CD14-positive monocyte (primary cell): ENCODE results near the gene MBD5. TPM values are rescaled to one million over a fixed set of nuclear protein-coding genes. Genes with fewer than 3 reads are reported as not detected.

Experiments used
- DNase-seq, 3 donors: peaks; one replicate each; pipeline ENCODE4 v3.0.0-alpha.2; 2011 to 2022
- H2AFZ ChIP-seq: 2 replicates; pipeline ENCODE4 v1.6.0; 2012; ENCODE audit warnings: mild to moderate bottlenecking, low read depth, low read length, inconsistent platforms; ENCODE audit not compliant: insufficient read depth, poor library complexity, severe bottlenecking
- H3K27ac ChIP-seq, 2 donors: 1 replicate in 1 of 2; 2 replicates in 1 of 2; pipeline ENCODE4 v1.5.1; 2012 to 2013; ENCODE audit warnings: low read length in 2 of 2, control low read depth in 1 of 2, inconsistent platforms in 1 of 2, low read depth in 1 of 2, mild to moderate bottlenecking in 1 of 2
- H3K27me3 ChIP-seq, 2 donors: one replicate each; pipeline versions ENCODE4 v1.6.0 to v1.6.1; 2011 to 2013; ENCODE audit warnings: low read length in 2 of 2; ENCODE audit not compliant: control insufficient read depth in 2 of 2, insufficient read depth in 2 of 2
- H3K36me3 ChIP-seq, 2 donors: replicated peaks in 1 of 2; 1 replicate in 1 of 2; 2 replicates in 1 of 2; pipeline versions ENCODE4 v1.5.1 to v1.6.1; 2012 to 2013; ENCODE audit warnings: low read length in 2 of 2, control low read depth in 1 of 2, inconsistent platforms in 1 of 2, mild to moderate bottlenecking in 1 of 2; ENCODE audit not compliant: insufficient read depth in 2 of 2, control insufficient read depth in 1 of 2
- H3K4me1 ChIP-seq, 2 donors: 1 replicate in 1 of 2; 2 replicates in 1 of 2; pipeline versions ENCODE4 v1.5.1 to v1.6.1; 2012 to 2013; ENCODE audit warnings: low read length in 2 of 2, control low read depth in 1 of 2, inconsistent platforms in 1 of 2, mild to moderate bottlenecking in 1 of 2, moderate library complexity in 1 of 2; ENCODE audit not compliant: insufficient read depth in 2 of 2, control insufficient read depth in 1 of 2
- H3K4me2 ChIP-seq: replicated peaks from 2 replicates; pipeline ENCODE3; 2012; ENCODE audit warnings: low read length, moderate library complexity, mild to moderate bottlenecking; ENCODE audit not compliant: poor library complexity, severe bottlenecking; ENCODE audit errors: extremely low read depth
- H3K4me3 ChIP-seq, 3 experiments: fragments of 200-600 bp in 1 of 3; sonication (generic) in 1 of 3; replicated peaks in 1 of 3; 1 replicate in 2 of 3; 2 replicates in 1 of 3; pipeline ENCODE4 v1.5.1; 2011 to 2013; ENCODE audit warnings: low read length in 3 of 3, mild to moderate bottlenecking in 3 of 3, control low read depth in 2 of 3, low read depth in 2 of 3, inconsistent platforms in 1 of 3, moderate library complexity in 1 of 3
- H3K79me2 ChIP-seq: 2 replicates; pipeline ENCODE4 v1.6.0; 2012; ENCODE audit warnings: mild to moderate bottlenecking, control low read depth, inconsistent platforms, low read length, moderate library complexity; ENCODE audit not compliant: insufficient read depth
- H3K9ac ChIP-seq: 2 replicates; pipeline ENCODE4 v1.6.0; 2017; ENCODE audit warnings: low read length, mild to moderate bottlenecking; ENCODE audit not compliant: insufficient read depth, poor library complexity, severe bottlenecking
- H3K9me3 ChIP-seq, 2 donors: replicated peaks in 1 of 2; 1 replicate in 1 of 2; 2 replicates in 1 of 2; pipeline versions ENCODE4 v1.5.1 to v1.6.1; 2012 to 2013; ENCODE audit warnings: low read length in 2 of 2, control low read depth in 1 of 2; ENCODE audit not compliant: control insufficient read depth in 1 of 2, insufficient read depth in 1 of 2
- H4K20me1 ChIP-seq: 2 replicates; pipeline ENCODE4 v1.6.0; 2012; ENCODE audit warnings: mild to moderate bottlenecking, low read length, control low read depth, moderate library complexity; ENCODE audit not compliant: insufficient read depth
- H3K27ac Mint-ChIP-seq, 7 donors: one replicate each; pipeline ENCODE4 v1.8.0; 2020; ENCODE audit warnings: mild to moderate bottlenecking in 7 of 7, mixed read lengths in 7 of 7, moderate library complexity in 6 of 7, inconsistent platforms in 2 of 7
- H3K27me3 Mint-ChIP-seq, 3 donors: one replicate each; pipeline ENCODE4 v1.8.0; 2021 to 2022; ENCODE audit warnings: low read depth in 3 of 3, mild to moderate bottlenecking in 3 of 3, mixed read lengths in 3 of 3, moderate library complexity in 3 of 3, inconsistent platforms in 1 of 3
- H3K36me3 Mint-ChIP-seq, 2 donors: one replicate each; pipeline ENCODE4 v1.8.0; 2020; ENCODE audit warnings: mixed read lengths in 2 of 2, inconsistent platforms in 1 of 2, mild to moderate bottlenecking in 1 of 2
- H3K4me1 Mint-ChIP-seq: one replicate; pipeline ENCODE4 v1.8.0; 2020; ENCODE audit warnings: mild to moderate bottlenecking, mixed read lengths
- H3K4me3 Mint-ChIP-seq, 2 donors: one replicate each; pipeline ENCODE4 v1.8.0; 2020; ENCODE audit warnings: mild to moderate bottlenecking in 2 of 2, mixed read lengths in 2 of 2, moderate library complexity in 1 of 2
- H3K9me3 Mint-ChIP-seq, 7 donors: one replicate each; pipeline ENCODE4 v1.8.0; 2020 to 2022; ENCODE audit warnings: mixed read lengths in 7 of 7, mild to moderate bottlenecking in 6 of 7, moderate library complexity in 6 of 7, inconsistent platforms in 2 of 7
- CTCF ChIP-seq: fragments of 200-600 bp; IDR thresholded peaks from one replicate; pipeline ENCODE4 v1.8.0; 2022; ENCODE audit warnings: antibody characterized with exemption, mild to moderate bottlenecking
- WGBS: methylation state at CpG from one replicate; pipeline ENCODE4 v1.1.5; 2013; ENCODE audit warnings: missing lambda C conversion rate; ENCODE audit not compliant: insufficient coverage; 5-methylcytosine and 5-hydroxymethylcytosine counted together
- intact Hi-C, 2 donors: fragments of 100-400 bp; cut with micrococcal nuclease; formaldehyde crosslinking; loops; one replicate each; pipeline versions ENCODE4 v1.15.0 to v1.15.1; 2023
- polyA plus RNA-seq, 3 donors: library from polyadenylated mRNA; depleted of rRNA in 1 of 3; unstranded in 2 of 3; stranded (reverse) in 1 of 3; fragments of 300-500 nt in 2 of 3; fragments of >200 nt in 1 of 3; fragmentation: Illumina TruSeq in 2 of 3; gene quantifications; 1 replicate in 2 of 3; 2 replicates in 1 of 3; pipeline ENCODE4 v1.2.3, GENCODE V29; 2012 to 2021

MBD5 gene
- polyA plus RNA-seq, 3 donors: 2.3 to 5.7 (median 3.5) TPM

DNA sequence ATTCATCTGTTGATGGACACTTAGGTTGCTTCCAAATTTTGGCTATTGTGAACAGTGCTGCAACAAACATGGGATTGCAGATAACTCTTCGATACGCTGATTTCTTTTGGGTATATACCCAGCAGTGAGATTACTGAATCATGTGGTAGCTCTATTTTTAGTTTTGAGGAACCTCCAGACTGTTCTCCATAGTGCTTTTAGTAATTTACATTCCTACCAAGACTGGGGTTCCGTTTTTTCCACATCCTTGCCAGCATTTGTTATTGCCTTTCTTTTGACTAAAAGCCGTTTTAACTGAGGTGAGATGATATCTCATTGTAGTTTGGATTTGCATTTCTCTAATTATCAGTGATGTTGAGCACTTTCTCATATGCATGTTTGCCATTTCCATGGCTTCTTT, 200.3 kb downstream of the MBD5 start:
- Mint-ChIP-seq H3K4me3 (no peak overlapping the region), H3K27me3 (no peaks in the 10 kb centered on the region), H3K36me3 (no peaks in the 10 kb centered on the region), H3K9me3 (peaks cover 2 to 20% (median 14%) of the 10 kb centered on the region in 7 donors), H3K4me1 (peaks cover 3% of the 10 kb centered on the region), H3K27ac (no peak overlapping the region)
- Histone ChIP-seq H2AFZ (no peak overlapping the region), H3K9me3 (no peaks in the 10 kb centered on the region), H3K4me3 (no peak overlapping the region), H4K20me1 (no peaks in the 10 kb centered on the region), H3K4me2 (no peak overlapping the region), H3K27me3 (no peaks in the 10 kb centered on the region), H3K79me2 (no peaks in the 10 kb centered on the region), H3K36me3 (no peaks in the 10 kb centered on the region), H3K27ac (no peak overlapping the region), H3K4me1 (no peaks in the 10 kb centered on the region), H3K9ac (no peak overlapping the region)
- no peak for DNase-seq
- no peak for TF ChIP-seq CTCF
- WGBS: no CpG with 5 or more reads among the region's 4 CpGs
- intact Hi-C loops: no loop called here

GRCh38 chr2:148221926-148222325, 201.0 kb downstream of the MBD5 start:
- Histone ChIP-seq H3K4me1 (no peaks in the 10 kb centered on the region), H3K9me3 (no peaks in the 10 kb centered on the region), H3K36me3 (no peaks in the 10 kb centered on the region), H3K4me3 (no peak overlapping the region), H3K79me2 (no peaks in the 10 kb centered on the region), H3K4me2 (no peak overlapping the region), H3K9ac (no peak overlapping the region), H4K20me1 (no peaks in the 10 kb centered on the region), H2AFZ (no peak overlapping the region), H3K27ac (no peak overlapping the region), H3K27me3 (no peaks in the 10 kb centered on the region)
- H3K36me3 Mint-ChIP-seq: no peaks in the 10 kb centered on the region
- intact Hi-C loops: no loop called here
- no peak overlapping the region for H3K27ac Mint-ChIP-seq
- H3K4me1 Mint-ChIP-seq: peaks cover 3% of the 10 kb centered on the region
- peaks cover 4 to 23% (median 16%) of the 10 kb centered on the region in 7 donors for H3K9me3 Mint-ChIP-seq
- no peaks in the 10 kb centered on the region for H3K27me3 Mint-ChIP-seq
- no peak overlapping the region for H3K4me3 Mint-ChIP-seq
- no peak for DNase-seq
- WGBS: 100% methylated on average over 1 of the region's 2 CpGs
- no peak for TF ChIP-seq CTCF
